Stimulated activated CD8-positive, alpha-beta memory T cell treated with anti-CD3 and anti-CD28 coated beads, Interleukin-7, amount 100 ng/mL, for 1 hour (primary cell): ENCODE measurements around the gene FBH1.
"Not testable (repeated sequence)": the region's sequence is repeated elsewhere in the genome, so short reads cannot be mapped to it uniquely, and the experiment has no call there.

Experiments
- DNase-seq, 2 donors: peaks; one replicate each; pipeline ENCODE4 v3.0.0-alpha.2; 2020; ENCODE audit warnings: low read depth in 2 of 2

FBH1 gene

GRCh38 chr10:5903563-5903962 is 13.5 kb downstream of the FBH1 start:
- no peak for DNase-seq

- no peak for DNase-seq
Observed at GRCh38 chr10:5904227-5904626, 14.2 kb downstream of the FBH1 start.

GRCh38 chr10:5905854-5906507 is 15.9 kb downstream of the FBH1 start:
- DNase-seq: no peak

- DNase-seq: no peak
Observed at GRCh38 chr10:5906651-5907050, 16.6 kb downstream of the FBH1 start.

- not testable (repeated sequence) for DNase-seq
Observed at GRCh38 chr10:5908676-5909075, 18.6 kb downstream of the FBH1 start.

- no peak for DNase-seq
Observed at GRCh38 chr10:5910323-5911100, 20.5 kb downstream of the FBH1 start.

GRCh38 chr10:5911670-5912069 is 21.6 kb downstream of the FBH1 start:
- no peak for DNase-seq

GRCh38 chr10:5913736-5914135 is 23.7 kb downstream of the FBH1 start:
- DNase-seq: no peak

- DNase-seq: no peak
Observed at GRCh38 chr10:5915451-5915850, 25.4 kb downstream of the FBH1 start.

- no peak for DNase-seq
Observed at GRCh38 chr10:5917305-5917704, 27.3 kb downstream of the FBH1 start.

- DNase-seq: no peak
Observed at GRCh38 chr10:5918763-5919162, 28.7 kb downstream of the FBH1 start.

- DNase-seq: no peak
Observed at GRCh38 chr10:5919568-5919967, 29.5 kb downstream of the FBH1 start.

- no peak for DNase-seq
Observed at GRCh38 chr10:5921746-5922145, 31.7 kb downstream of the FBH1 start.

GRCh38 chr10:5924889-5925288 is 34.8 kb downstream of the FBH1 start:
- no peak for DNase-seq

GRCh38 chr10:5927306-5927705 is 37.3 kb downstream of the FBH1 start:
- DNase-seq: no peak

- DNase-seq: no peak
Observed at GRCh38 chr10:5929442-5929841, 39.4 kb downstream of the FBH1 start.

GRCh38 chr10:5930272-5930671 is 40.2 kb downstream of the FBH1 start:
- no peak for DNase-seq

- DNase-seq: no peak
Observed at GRCh38 chr10:5932345-5932744, 42.3 kb downstream of the FBH1 start.

- DNase-seq: no peak
Observed at GRCh38 chr10:5933909-5934546, 44.0 kb downstream of the FBH1 start.

- DNase-seq: no peak
Observed at GRCh38 chr10:5935628-5936027, 45.6 kb downstream of the FBH1 start.

- DNase-seq: no peak
Observed at GRCh38 chr10:5937016-5937415, 47.0 kb downstream of the FBH1 start.

- no peak for DNase-seq
Observed at GRCh38 chr10:5938291-5938690, 48.2 kb downstream of the FBH1 start.

- no peak for DNase-seq
Observed at GRCh38 chr10:5940807-5941218, 50.8 kb downstream of the FBH1 start.
